Amniotic epithelial cell (primary cell): ENCODE measurements around the gene CDH13.
A peak's percentile ranks its signal among the peaks of the same experiment; 100 is the strongest.

Source experiments
- DNase-seq: peaks from one replicate; pipeline ENCODE4 v3.0.0-alpha.2; 2010; ENCODE audit warnings: low read depth

Gene CDH13

GRCh38 chr16:82699260-82699659 lies 72.5 kb downstream of the CDH13 start:
- DNase-seq: no peak

GRCh38 chr16:82699711-82700495 lies 73.1 kb downstream of the CDH13 start:
- peak; percentile 59 for DNase-seq

GRCh38 chr16:82700541-82701235 lies 73.9 kb downstream of the CDH13 start:
- peak; percentile 61 for DNase-seq

- no peak for DNase-seq
These were observed 74.7 kb downstream of the CDH13 start for GRCh38 chr16:82701442-82701955.

GRCh38 chr16:82703161-82703560 lies 76.4 kb downstream of the CDH13 start:
- no peak for DNase-seq

- DNase-seq: no peak
These were observed 77.4 kb downstream of the CDH13 start for GRCh38 chr16:82703871-82704768.

- no peak for DNase-seq
These were observed 83.2 kb downstream of the CDH13 start for GRCh38 chr16:82709987-82710386.

- no peak for DNase-seq
These were observed 87.0 kb downstream of the CDH13 start for GRCh38 chr16:82713778-82714177.

- DNase-seq: no peak
These were observed 88.4 kb downstream of the CDH13 start for GRCh38 chr16:82715160-82715559.

GRCh38 chr16:82715833-82716232 lies 89.1 kb downstream of the CDH13 start:
- no peak for DNase-seq

GRCh38 chr16:82716361-82716855 lies 89.6 kb downstream of the CDH13 start:
- no peak for DNase-seq

- DNase-seq: no peak
These were observed 93.6 kb downstream of the CDH13 start for GRCh38 chr16:82720414-82720813.

GRCh38 chr16:82726306-82726705 lies 99.5 kb downstream of the CDH13 start:
- DNase-seq: no peak

- no peak for DNase-seq
These were observed 102.1 kb downstream of the CDH13 start for GRCh38 chr16:82728901-82729300.

- no peak for DNase-seq
These were observed 104.1 kb downstream of the CDH13 start for GRCh38 chr16:82730901-82731300.

- DNase-seq: peak; percentile 78
These were observed 105.7 kb downstream of the CDH13 start for GRCh38 chr16:82732461-82732860.

- no peak for DNase-seq
These were observed 108.4 kb downstream of the CDH13 start for GRCh38 chr16:82735186-82735585.

- DNase-seq: peak; percentile 66
These were observed 108.9 kb downstream of the CDH13 start for GRCh38 chr16:82735673-82736091.

- DNase-seq: no peak
These were observed 109.5 kb downstream of the CDH13 start for GRCh38 chr16:82736224-82736623.

GRCh38 chr16:82738699-82739098 lies 111.9 kb downstream of the CDH13 start:
- no peak for DNase-seq

- DNase-seq: peak; percentile 60
These were observed 114.4 kb downstream of the CDH13 start for GRCh38 chr16:82741073-82741615.

GRCh38 chr16:82744958-82745357 lies 118.2 kb downstream of the CDH13 start:
- DNase-seq: no peak
